SHP77 treated with DMSO at 0.1 percent for 48 hours (cell line): ENCODE results near the gene PAPOLA.
"Not testable (repeated sequence)": the region's sequence is repeated elsewhere in the genome, so short reads cannot be mapped to it uniquely, and the experiment has no call there.

Experiments used
- DNase-seq: peaks from one replicate; lab custom pipeline; 2025; lab: John Stamatoyannopoulos, UW

The PAPOLA gene

DNA sequence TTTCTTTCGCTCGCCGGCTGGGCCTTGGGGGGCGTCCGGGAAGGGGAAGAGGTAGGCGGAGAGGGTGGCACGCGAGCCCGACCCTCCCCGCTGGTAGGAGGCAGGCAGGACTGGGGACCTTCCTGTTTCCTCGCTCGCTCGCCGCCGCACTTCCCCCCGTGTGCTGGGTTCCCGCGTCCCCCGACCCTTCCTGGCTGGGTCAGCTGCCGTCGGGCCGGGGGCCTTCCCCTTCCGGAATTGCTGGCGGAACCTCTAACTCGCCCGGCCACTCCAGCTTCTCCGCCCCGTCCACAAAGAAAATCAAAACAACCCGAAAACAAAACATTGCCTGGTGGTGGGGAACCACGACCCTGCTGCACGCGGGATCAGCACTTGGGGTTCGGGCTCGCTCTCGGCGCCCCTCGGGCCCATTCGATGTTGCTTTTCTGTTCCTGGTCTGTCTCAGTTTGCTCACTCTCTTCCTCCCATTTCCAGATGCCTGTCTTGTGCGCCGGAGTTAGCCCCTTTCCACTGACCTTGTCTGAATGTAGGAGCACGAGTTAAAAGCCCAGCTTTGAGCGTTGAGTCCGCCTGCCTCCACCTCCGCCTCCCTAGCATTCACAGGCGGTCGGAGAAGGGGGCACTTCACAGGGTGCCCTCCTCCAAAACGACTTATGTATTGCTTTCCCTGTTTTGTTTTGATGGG lies 581 bp downstream of the PAPOLA start:
- no peak for DNase-seq

DNA sequence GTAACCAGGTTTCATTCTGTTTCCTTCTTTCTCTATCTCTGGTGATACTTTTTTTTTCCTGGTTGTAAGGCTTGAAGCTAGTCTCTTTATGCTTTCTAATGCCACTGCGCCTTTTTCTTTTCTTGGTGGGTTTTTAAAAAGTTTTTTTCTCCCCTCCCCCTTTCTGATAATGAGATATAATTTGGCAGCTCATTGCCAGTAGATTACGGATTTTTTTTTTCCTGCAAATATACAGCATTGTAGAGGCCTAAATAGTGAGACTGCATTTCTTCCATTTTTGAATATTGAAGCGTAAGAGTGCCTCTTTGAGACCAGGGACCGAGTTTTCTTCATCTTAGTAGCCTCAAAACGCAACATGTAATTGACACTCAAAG lies 1.1 kb downstream of the PAPOLA start:
- DNase-seq, result no peak

DNA sequence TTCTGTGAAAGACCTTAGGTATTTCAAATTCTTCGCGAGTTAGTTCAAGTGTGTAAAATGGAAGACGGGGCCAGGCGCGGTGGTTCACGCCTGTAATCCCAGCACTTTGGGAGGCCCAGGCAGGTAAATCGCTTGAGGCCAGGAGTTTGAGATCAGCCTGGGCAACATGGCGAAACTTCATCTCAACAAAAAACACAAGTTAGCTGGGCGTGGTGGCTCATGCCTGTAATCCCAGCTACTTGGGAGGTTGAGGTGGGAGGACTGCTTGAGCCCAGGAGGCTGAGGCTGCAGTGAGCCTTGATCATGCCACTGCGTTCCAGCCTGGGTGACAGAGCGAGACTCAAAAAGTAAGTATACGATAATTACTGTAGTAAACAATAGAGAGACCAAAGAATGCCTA lies 2.2 kb downstream of the PAPOLA start:
- not testable (repeated sequence) for DNase-seq

DNA sequence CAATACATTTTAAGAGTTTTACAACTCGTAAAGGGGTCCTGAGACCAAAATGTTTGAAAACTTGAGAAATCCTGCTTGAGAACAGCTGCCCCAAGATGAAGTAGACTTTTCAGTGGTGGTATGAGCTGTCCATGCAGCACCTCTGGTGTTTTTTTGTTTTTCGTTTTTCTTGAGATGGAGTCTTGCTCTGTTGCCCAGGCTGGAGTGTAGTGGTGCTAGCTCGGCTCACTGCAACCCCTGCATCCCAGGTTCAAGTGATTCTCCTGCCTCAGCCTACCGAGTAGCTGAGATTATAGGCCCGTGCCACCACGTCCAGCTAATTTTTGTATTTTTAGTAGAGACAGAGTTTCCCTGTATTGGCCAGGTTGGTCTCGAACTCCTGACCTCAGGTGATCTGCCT lies 5.5 kb downstream of the PAPOLA start:
- no peak for DNase-seq

DNA sequence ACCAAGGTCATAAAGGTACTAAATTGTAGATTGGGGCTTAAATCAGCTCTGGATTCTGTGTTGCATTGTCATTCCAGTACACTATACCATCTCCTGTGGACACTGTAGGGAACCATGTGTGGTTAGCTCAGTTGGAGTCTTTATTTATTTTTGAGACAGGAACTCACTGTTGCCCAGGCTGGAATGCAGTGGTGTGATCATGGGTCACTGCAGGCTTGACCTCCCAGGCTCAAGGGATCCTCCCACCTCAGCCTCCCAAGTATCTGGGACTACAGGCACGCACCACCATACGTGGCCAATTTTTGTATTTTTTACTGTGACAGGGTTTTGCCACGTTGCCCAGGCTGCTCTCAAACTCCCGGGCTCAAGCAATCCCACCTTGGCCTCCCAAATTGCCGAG lies 6.7 kb downstream of the PAPOLA start:
- no peak for DNase-seq

DNA sequence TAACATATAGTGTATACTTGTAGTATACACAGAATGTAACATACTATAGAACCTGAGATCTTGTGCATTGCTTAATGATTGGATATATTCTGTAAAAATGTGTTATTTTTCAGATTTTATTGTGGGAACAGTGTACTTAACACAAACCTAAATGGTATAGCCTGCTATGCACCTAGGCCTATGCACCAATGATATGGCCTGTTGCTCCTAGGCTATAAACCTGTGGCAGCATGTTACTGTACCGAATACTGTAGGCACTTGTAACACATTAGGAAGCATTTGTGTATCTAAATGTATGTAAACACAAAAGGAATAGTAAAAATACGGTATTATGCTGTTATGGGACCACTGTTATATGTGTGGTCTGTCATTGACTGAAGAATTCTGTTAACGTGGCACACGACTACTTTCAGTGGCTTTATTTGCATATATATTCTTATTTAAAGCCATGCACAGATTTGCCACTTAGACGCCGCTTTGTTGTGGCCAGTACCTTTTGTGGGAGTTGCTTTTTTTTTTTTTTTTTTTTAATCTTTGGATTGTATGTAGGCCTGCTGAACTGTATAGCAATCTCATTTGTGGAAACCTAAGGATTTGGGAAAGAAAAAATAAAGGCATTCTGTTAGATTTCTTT lies 7.4 kb downstream of the PAPOLA start:
- no peak for DNase-seq

DNA sequence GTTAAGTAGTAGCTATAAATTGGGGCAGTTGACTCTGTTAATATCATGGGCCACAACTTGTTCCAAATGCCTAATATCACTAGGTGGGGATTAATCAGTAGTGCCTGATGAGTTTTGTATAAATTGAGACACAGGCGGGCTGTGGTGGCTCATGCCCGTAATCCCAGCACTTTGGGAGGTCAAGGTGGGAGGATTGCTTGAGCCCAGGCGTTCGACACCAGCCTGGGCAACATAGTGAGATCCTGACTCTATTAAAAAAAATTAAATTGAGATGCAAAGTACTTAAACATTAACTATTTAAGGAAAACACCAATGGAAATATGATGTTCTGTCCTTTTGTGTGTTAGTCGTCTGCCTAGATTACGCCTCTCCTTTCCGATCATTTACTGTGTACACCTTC lies 9.0 kb downstream of the PAPOLA start:
- no peak for DNase-seq

DNA sequence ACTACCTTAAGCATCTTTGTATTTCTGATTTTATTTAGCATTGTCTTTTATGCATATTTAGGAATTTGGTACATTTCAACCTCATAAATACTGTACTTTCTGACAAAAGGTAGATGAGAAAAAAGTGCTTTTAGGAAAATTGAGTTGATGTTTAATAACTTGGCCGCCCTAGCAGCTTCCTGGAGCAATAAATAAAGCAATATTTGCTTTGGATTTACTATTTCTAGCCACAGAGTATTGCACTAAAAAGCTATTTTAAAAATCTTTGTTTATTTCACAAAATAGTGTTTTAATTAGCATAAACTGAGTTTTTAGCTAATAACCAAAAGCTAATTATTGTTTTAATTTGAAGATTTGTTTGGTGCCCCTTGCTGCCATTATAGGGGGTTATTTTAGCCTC lies 9.5 kb downstream of the PAPOLA start:
- no peak for DNase-seq

DNA sequence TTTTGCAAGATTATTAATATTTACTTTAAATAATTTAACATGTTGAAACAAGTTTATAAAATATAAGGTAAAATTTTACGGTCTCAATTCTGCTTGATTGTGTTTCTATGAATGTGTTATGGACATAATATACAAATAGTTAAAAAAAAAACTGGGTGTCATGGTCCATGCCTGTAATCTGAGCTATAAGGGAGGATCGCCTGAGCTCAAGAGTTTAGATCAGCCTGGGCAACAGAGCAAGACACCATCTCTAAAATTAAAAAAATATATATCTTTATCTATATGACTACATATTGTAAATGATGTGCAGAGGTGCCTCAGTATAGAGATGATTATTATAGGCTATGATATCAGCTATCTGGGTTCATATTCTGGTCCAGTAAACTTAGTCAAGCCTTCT lies 9.9 kb downstream of the PAPOLA start:
- DNase-seq, result no peak

DNA sequence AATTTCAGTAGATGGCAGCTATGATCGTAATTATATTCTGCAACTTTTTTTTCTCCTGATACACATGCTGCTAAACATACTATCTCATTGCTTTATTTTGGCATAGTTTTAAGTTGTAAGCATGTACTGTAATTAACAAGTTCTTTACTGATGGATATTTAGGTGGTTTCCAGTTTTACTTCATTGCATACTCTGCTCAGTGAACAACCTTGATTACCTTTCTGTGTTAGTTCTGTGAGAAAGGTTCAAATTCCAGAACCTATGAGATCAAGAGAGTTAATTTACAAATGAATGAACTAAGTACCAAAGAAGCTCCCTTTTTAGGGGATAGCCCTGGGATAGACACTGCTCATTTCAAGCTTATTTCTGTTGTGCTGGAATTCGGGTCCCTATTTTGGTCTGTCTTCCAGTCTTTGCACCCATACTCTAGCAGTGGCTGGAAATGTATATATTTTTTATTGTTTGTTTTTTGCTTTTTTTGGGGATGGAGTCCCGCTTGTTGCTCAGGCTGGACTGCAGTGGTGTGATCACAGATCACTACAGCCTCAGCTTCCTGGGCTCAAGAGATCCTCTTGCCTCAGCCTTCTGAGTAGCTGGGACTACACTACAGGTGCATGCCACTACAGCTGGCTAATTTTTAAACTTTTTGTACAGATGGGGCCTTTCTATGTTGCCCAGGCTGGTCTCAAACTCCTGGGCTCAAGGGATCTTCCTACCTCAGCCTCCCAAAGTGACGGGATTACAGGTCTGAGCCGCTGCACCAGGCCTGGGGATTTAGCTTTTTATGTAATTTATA lies 10.6 kb downstream of the PAPOLA start:
- DNase-seq, result no peak

DNA sequence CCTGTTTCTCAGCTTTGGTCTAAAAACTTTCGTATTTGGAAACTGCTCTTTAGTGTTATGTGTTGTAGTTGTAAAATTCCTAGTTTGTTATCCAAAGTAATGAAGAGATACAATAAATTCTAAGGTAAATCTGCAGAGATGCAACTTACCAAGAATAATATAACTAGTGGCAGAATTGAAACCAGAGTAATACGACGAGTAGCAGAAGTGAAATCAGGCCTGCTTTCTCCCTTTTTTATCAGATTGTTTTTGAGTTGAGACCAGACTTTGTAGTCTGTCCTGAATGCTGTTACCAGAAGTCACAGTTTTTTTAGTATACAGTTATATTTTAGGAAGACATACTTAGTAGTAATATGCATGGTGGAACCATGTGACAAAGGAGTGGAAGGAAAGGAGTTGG lies 12.5 kb downstream of the PAPOLA start:
- DNase-seq, result no peak

DNA sequence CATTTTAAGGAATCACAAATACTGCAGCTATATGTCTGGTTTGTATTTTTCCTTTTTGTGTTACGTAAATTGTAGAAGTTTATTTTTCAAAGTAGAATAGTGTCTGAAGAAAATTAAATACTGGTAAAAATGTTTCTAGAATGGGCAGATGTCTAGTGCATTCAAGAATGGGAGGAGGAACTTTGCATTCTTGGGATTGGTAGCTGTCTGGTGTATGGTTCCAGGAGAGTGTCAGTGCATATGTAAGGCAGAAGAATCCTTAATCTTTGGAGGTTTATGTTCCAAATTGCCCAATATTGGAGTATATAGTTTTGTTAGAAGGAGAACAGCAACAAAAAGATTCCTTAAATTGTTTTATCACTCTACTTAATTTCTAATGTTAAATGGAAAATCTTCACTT lies 13.5 kb downstream of the PAPOLA start:
- no peak for DNase-seq

DNA sequence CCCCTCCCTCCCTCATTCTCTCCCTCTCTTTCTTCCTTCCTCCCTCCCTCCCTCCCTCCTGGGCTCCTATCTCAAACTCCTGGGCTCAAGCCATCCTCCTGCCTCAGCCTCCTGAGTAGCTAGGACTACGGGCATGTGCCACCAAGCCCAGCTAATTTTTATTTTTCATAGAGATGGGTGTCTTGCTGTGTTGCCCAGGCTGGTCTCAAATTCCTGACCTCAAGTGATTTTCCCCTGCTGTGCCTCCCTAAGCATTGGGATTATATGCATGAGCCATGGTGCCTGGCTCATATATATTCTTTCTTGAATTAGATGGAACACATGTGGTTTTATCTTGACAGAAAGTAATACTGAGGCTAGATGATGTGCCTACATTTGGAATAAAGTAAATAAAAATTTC lies 14.2 kb downstream of the PAPOLA start:
- no peak for DNase-seq

DNA sequence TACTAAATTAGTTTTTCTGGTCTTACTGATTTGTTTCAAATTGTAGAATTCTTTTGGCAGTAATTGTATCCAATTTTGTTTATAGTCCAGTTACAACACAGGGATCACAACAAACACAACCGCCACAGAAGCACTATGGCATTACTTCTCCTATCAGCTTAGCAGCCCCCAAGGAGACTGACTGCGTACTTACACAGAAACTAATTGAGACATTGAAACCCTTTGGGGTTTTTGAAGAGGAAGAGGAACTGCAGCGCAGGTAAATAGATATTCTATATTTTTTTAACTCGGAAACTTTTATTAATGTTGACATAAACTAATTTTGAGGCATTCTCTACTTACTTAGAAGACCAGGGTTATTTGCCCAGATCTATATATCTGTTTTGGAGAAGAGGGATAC lies 17.8 kb downstream of the PAPOLA start:
- no peak for DNase-seq

DNA sequence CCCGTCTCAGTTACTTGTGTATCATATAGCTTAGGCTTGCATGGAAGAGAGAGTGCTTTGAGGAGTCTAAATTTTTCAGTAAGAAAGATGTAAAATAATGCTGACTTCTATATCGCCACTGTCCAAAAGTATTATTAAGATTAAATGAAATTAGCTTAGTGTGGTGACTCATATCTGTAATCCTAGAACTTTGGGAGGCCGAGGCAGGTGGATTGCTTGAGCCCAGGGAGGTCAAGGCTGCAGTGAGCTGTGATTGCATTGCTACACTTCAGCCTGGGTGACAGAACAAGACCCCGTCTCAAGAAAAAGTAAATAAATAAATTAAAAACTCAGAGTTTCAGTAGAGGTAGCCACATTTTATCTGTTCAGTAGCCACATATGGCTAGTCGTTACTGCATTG lies 23.3 kb downstream of the PAPOLA start:
- DNase-seq, result no peak

DNA sequence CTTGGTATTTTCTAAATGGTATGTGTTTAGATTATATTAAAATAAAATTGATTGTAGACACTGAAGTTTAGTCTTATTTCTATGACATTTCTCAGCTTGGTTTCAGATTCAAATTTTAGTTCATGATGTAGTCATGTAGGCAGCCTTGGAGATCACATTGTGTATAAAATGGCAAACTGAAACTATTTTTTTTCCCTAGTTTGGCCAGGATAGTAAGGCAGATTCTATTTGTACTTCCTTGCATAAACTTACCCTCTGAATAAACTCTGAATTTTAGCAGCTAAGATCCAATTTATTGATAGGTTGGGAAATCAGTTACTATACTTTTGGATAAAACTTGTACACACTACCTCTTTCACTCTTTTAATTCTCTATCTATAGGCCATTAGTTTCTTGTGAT lies 30.4 kb downstream of the PAPOLA start:
- no peak for DNase-seq

DNA sequence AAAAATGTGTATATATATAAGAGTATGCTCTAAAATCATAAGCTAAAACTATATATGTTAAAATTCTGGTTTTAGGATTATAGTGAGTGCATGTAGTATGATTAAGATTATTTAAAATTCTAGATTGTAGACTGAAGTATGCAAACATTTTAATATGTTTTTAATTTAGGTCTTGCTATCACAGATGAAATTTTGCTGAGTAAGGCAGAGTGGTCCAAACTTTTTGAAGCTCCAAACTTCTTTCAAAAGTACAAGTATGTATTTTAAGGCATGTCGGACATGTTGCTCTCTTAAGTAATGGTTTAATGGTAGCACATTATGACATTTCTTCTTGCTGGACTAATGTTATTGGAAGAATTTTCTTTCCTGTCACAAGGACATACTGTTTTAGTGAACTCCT lies 34.6 kb downstream of the PAPOLA start:
- no peak for DNase-seq

DNA sequence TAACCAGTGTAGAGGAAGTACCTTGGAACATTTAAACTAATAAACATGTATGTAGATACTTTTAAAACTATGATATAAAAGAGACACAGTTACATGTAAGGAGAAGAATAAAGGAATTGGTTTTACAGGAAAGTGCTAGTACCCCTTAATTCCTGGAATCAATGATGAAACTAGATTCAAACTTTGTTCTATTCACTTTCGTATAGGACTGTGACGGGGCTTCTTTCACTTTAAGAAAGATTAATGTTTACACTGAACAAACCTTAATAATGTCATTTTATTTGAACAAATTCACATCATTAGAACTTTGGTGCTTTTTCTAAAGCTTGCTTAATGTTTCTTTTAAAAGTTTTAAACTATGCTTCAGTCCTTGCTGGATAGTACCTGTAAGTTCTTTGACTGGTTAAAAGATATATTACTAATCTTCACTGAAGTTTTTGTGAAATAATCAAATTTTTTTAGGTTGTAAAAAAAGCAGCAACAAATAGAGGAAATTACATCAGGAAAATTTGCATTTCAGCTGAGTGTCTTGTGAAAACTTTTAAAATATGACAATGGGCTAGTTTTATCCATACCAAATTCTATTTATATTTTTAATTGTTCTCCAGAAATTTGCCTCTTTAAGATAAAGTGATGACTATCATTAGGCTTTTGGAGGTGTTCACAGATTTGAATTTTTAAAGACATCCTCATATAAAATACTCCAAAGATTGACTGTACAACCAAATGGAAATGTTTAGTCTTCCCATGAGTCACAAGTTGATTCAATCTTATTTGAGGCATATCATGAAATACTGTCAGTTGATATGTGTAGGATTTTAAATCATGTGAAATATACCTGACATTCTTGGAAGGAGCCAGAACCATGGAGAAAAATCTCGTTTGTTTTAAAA lies 36.2 kb downstream of the PAPOLA start:
- no peak for DNase-seq

DNA sequence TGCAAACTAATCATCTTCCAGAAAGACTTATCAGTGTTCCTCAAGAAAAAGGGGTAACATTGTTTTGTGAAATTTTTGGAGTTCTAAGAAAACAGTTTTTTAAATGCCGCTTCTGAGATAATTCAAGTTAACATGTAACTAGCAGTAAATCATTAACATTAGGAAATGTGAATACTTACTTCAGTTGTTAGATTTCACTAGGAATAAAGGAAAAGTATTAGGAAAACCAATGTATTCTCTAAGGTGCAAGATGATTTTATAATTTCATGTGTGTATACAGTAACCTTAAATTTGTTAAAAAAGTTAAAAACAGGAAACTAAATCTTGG lies 36.8 kb downstream of the PAPOLA start:
- no peak for DNase-seq

DNA sequence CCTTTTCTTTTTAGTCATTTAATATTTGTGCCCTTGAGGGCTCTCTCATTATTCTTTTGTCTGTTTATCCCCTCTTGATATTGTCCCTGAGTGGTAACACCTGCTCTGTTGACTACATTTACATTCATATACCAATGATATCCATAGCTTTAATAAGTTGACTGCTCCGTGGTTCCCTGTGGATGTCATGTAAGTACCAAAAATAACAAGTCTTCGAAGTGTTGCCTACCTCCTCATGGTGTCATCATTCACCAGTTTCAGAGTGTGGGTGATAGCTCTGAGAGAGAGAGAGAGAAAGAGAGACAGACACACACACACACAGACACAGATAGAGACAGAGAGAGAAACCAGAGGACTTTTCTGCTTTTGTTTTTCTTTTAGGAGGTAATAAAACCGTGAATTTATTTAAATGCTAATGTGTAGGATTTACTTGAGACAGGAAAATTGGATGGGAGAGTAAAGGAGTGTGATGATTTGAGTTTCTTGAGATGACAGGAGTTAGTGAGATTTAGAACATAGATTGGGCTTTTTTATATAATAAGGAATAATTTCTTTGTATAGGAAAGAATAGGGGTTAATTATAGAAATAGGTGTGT lies 52.2 kb downstream of the PAPOLA start:
- no peak for DNase-seq

DNA sequence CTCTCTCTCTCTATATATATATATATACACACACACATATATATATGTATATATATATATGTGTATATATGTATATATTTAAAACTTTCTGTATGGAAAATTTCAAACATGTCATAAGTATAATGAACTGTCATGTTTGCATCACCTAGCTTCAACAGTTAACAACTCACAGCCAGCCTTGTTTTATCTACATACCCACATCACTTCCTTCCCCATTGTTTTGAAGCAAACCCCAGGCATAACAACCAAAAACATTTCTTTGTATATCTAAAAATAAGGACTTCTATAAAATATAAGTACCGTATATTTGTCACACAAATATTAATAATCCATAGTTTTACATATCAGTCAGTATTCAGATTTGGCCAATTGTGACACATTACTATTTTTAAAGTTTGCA lies 57.4 kb downstream of the PAPOLA start:
- no peak for DNase-seq

DNA sequence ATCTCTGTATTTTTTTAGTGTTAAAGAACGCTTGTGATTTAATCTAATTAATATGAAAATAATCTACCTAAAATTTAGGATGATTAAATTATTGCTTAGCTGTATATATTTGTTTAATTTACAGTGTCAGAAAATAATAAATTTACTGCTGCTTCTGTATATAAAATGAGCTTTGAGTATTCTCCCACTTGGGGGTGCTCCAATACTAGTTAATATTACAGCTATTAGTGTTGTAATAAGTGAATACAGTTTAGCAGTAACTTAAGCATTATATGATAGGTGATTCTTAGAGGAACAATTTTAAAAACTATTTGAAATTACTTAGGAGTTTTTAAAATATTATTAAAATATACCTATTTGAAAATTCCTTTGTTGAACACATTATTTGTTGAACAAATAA lies 62.2 kb downstream of the PAPOLA start:
- no peak for DNase-seq
